Right atrium auricular region (tissue), 2 donors: ENCODE results near the gene STAB2. TPM values are rescaled to one million over a fixed set of nuclear protein-coding genes. Genes with fewer than 3 reads are reported as not detected.

ENCODE experiments used
- DNase-seq: peaks from one replicate; pipeline ENCODE4 v3.0.0-alpha.2; 2019; ENCODE audit warnings: low spot score
- H3K27ac ChIP-seq, 2 donors: fragments of 200-600 bp; sonication (generic); 1 replicate in 1 of 2; 2 replicates in 1 of 2; pipeline ENCODE4 v1.5.1; 2016 to 2019
- H3K27me3 ChIP-seq, 2 donors: fragments of 200-600 bp; sonication (generic); one replicate each; pipeline versions ENCODE4 v1.5.1 to v1.6.0; 2017 to 2019
- H3K36me3 ChIP-seq: fragments of 200-600 bp; sonication (generic); one replicate; pipeline ENCODE4 v1.5.1; 2016
- H3K4me1 ChIP-seq, 2 donors: fragments of 200-600 bp; sonication (generic); one replicate each; pipeline versions ENCODE4 v1.5.1 to v1.6.0; 2017 to 2019
- H3K4me3 ChIP-seq, 2 donors: fragments of 200-600 bp; sonication (generic); 1 replicate in 1 of 2; 2 replicates in 1 of 2; pipeline ENCODE4 v1.5.1; 2017 to 2019; ENCODE audit warnings: mild to moderate bottlenecking in 1 of 2, moderate library complexity in 1 of 2
- H3K9me3 ChIP-seq, 2 donors: fragments of 200-600 bp; sonication (generic); one replicate each; pipeline ENCODE4 v1.5.1; 2019
- total RNA-seq, 2 donors: library from RNA; depleted of rRNA; stranded (reverse); fragments of >200 nt; gene quantifications; one replicate each; pipeline ENCODE4 v1.1.0, GENCODE V29; 2016
- TF ChIP-seq, protein P1 (sequence below), 2 donors: fragments of 200-600 bp; sonication (generic); IDR thresholded peaks; one replicate each; pipeline ENCODE4 v1.5.1; 2019; ENCODE audit warnings: antibody characterized with exemption in 2 of 2

The STAB2 gene
- total RNA-seq, 2 donors from 2014 or later = 0.11 TPM; not detected in 1

DNA sequence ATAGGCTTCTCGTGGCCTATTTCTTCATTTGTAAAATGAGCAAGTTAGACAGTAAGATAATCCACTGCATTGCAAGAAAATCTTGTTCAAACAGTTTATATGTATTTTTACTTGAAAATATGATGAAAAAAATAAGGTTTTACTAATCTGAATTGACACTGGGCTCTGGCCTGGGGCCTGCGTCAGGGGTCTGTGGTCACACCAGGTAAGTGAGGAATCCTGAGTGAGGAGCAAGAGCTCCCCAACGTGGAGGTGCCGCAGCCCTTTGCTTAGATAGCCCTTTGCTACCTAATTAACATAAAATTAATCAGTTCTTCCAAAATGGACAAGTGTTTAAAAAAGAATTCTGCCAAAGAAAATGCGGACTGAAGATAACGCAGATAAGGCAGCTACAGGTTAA lies 39.1 kb upstream of the STAB2 start:
- Histone ChIP-seq H3K36me3 (no peaks in the 10 kb centered on the region), H3K27ac (no peak overlapping the region), H3K4me3 (no peak overlapping the region), H3K9me3 (no peaks in the 10 kb centered on the region), H3K4me1 (no peaks in the 10 kb centered on the region), H3K27me3 (no peaks in the 10 kb centered on the region)
- TF ChIP-seq, protein P1, sequence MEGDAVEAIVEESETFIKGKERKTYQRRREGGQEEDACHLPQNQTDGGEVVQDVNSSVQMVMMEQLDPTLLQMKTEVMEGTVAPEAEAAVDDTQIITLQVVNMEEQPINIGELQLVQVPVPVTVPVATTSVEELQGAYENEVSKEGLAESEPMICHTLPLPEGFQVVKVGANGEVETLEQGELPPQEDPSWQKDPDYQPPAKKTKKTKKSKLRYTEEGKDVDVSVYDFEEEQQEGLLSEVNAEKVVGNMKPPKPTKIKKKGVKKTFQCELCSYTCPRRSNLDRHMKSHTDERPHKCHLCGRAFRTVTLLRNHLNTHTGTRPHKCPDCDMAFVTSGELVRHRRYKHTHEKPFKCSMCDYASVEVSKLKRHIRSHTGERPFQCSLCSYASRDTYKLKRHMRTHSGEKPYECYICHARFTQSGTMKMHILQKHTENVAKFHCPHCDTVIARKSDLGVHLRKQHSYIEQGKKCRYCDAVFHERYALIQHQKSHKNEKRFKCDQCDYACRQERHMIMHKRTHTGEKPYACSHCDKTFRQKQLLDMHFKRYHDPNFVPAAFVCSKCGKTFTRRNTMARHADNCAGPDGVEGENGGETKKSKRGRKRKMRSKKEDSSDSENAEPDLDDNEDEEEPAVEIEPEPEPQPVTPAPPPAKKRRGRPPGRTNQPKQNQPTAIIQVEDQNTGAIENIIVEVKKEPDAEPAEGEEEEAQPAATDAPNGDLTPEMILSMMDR (IDR thresholded peaks at IDR 0.05) = no peak
- no peak for DNase-seq

DNA sequence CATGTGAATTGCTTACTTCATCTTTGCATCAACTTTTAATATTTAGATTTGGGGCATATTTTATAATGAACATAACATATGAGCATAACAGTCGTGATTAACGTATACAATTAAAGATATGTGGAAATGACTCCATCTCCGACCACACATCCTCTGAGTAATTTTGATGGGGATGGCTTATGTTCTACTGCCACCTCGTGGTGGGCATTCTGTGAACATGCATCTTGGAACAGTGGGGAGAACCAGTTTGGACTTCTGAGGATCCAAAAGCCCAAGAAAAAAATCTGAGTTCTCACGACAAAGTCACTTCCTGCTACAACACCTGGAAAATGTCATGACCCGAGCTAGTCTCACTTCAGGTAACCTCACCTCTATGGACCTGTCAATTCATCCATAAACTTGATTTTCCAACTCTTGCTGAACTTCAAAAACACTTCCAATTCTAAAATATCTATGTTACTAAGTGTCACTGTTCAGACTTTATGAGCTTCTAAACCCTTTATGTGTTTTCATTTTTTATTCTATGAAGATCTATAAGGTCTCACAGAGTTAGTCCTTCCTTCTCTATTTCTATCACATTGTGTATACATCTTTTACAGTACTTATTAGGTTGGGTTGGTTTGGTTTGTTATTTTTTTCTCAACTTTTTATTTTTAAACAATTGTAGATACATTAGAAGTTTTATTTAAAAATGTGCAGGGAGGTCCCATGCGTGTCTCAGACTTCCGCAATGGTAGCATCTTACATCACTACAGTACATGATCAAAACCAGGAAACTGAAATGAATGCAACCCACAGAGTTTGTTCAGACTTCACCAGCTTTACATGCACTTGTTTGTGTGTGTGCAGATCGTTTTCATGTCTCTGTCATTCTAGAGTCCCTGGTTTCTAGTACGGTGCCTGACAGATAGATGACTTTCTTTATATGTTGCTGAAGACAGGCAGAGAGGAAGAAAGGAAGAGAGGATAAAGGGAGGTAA lies 38.2 kb upstream of the STAB2 start:
- H3K9me3 ChIP-seq = no peaks in the 10 kb centered on the region
- H3K4me3 ChIP-seq = no peak overlapping the region
- TF ChIP-seq, protein P1 (IDR thresholded peaks at IDR 0.05) = peak; percentile 62 to 82
- H3K27me3 ChIP-seq = no peaks in the 10 kb centered on the region
- no peak overlapping the region for H3K27ac ChIP-seq
- DNase-seq = peak; percentile 67
- no peaks in the 10 kb centered on the region for H3K4me1 ChIP-seq
- no peaks in the 10 kb centered on the region for H3K36me3 ChIP-seq

DNA sequence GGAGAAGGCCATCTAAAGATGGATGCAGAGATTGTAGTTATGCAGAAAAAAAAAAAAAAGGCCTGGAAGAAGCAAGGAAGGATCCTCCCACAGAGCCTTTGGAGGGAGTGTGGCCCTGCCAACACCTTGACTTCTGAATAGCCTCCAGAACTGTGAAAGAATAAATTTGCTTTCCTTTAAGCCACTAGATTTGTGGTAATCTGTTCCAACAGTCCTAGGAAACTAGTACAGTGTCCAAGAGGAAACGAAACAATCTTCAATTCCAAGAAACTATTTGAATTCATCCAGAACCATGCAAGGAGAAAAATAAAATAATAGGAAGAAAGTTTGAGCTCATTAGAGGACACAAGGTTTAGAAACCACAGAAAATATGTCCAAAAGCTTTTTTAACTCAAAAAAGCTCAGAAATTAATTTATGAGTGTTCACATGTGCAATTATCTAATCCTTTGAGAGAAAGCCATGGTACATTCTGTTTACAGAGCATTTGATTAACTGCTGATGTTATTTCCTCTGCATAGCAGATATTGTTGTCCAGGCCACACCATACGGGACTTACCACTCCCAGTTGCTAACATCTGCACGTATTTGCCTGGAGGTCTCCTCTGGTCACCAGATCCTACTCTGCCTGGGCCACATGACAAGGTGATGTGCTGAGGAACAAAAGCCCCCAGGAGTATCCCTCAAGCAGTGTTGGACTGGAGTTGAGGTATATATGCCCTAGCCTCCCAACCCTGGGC lies 30.0 kb upstream of the STAB2 start:
- H3K27ac ChIP-seq = no peak overlapping the region
- TF ChIP-seq, protein P1 (IDR thresholded peaks at IDR 0.05) = no peak

DNA sequence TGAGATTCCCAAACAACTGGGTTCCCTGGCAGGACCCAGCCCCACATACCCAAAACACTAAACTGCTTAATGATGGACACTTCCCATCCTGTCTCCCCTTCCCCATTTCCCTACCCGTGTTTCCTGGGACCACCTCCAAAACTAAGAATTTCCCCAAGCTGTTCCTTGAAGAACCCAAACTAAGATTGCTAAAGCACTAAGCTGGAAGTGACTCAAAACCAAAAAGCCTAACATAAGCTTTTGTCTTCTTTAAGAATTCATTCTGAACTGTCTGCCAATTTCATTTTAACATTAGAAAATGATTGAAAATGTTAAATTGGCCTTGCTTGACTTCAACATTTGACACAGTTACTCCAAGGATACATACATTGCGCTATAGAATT lies 29.5 kb upstream of the STAB2 start:
- no peak overlapping the region for H3K4me3 ChIP-seq
- no peaks in the 10 kb centered on the region for H3K36me3 ChIP-seq
- H3K9me3 ChIP-seq = no peaks in the 10 kb centered on the region
- TF ChIP-seq, protein P1 (IDR thresholded peaks at IDR 0.05) = no peak
- H3K4me1 ChIP-seq = no peaks in the 10 kb centered on the region
- no peak for DNase-seq
- no peak overlapping the region for H3K27ac ChIP-seq
- H3K27me3 ChIP-seq = no peaks in the 10 kb centered on the region

More for the DNA sequence above, 30.0 kb upstream of the STAB2 start:
- Histone ChIP-seq H3K4me3 (no peak overlapping the region), H3K36me3 (no peaks in the 10 kb centered on the region), H3K9me3 (no peaks in the 10 kb centered on the region), H3K4me1 (no peaks in the 10 kb centered on the region), H3K27me3 (no peaks in the 10 kb centered on the region)
- no peak for DNase-seq

DNA sequence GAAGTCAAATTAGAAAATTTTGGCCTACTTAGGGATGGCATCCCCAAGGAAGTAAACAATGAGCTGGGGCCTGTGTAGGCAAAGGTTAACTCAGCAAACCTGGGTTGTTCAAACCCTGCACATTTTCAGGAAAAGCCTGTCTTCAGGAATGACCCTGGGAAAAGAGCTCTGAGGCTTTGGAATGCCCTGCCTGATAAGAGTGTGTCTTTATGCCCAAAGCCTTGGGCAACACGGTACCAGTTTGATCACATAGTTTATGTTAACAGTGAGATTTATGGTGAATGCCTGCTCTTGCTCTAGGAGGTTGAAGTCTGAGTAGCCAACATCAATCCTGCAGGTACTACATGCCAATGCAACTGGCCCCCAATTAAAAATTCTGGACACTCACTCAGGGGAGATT lies 28.2 kb upstream of the STAB2 start:
- Histone ChIP-seq H3K4me1 (no peaks in the 10 kb centered on the region), H3K27ac (no peak overlapping the region), H3K27me3 (no peaks in the 10 kb centered on the region), H3K9me3 (no peaks in the 10 kb centered on the region), H3K4me3 (no peak overlapping the region), H3K36me3 (no peaks in the 10 kb centered on the region)
- TF ChIP-seq, protein P1 (IDR thresholded peaks at IDR 0.05) = no peak
- DNase-seq = no peak
